Suprapubic skin (tissue), 3 donors: ENCODE results near the gene HS3ST6.

Experiments
- POLR2AphosphoS5 ChIP-seq, 3 donors: sonication (generic); formaldehyde crosslinking; IDR thresholded peaks; one replicate each; pipeline ENCODE4 v1.6.1; 2017; ENCODE audit warnings: antibody characterized with exemption in 3 of 3
- TF ChIP-seq, protein P1 (sequence below), 2 donors: fragments of 200-600 bp in 1 of 2; fragments of 450-650 bp in 1 of 2; sonication (generic) in 1 of 2; IDR thresholded peaks; one replicate each; pipeline ENCODE4 v1.5.1; 2016 to 2019; ENCODE audit warnings: antibody characterized with exemption in 2 of 2, mild to moderate bottlenecking in 1 of 2, moderate library complexity in 1 of 2

GRCh38 chr16:1964506-1965395 is 46.5 kb upstream of the HS3ST6 start, which contains the start of gene RPS2:
- TF ChIP-seq, protein P1, sequence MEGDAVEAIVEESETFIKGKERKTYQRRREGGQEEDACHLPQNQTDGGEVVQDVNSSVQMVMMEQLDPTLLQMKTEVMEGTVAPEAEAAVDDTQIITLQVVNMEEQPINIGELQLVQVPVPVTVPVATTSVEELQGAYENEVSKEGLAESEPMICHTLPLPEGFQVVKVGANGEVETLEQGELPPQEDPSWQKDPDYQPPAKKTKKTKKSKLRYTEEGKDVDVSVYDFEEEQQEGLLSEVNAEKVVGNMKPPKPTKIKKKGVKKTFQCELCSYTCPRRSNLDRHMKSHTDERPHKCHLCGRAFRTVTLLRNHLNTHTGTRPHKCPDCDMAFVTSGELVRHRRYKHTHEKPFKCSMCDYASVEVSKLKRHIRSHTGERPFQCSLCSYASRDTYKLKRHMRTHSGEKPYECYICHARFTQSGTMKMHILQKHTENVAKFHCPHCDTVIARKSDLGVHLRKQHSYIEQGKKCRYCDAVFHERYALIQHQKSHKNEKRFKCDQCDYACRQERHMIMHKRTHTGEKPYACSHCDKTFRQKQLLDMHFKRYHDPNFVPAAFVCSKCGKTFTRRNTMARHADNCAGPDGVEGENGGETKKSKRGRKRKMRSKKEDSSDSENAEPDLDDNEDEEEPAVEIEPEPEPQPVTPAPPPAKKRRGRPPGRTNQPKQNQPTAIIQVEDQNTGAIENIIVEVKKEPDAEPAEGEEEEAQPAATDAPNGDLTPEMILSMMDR (IDR thresholded peaks at IDR 0.05), result no peak
- peak; percentile 96 to 100 (median 99) for TF ChIP-seq POLR2AphosphoS5 (IDR thresholded peaks at IDR 0.05)
